ENCODE results near the gene COPS4. TPM values are rescaled to one million over a fixed set of nuclear protein-coding genes. Genes with fewer than 3 reads are reported as not detected.

COPS4 gene
- total RNA-seq, result 32.0 and 38.0 TPM in 2 replicates

GRCh38 chr4:83034630-83035494, at the start of gene COPS4:
COPS4 (plus strand) TSS chr4:83035183; CDS start chr4:83035225, 42 bp downstream.

GRCh38 chr4:83010522-83011318, 24.3 kb upstream of the COPS4 start, which contains the start of gene LIN54:
LIN54 (minus strand) TSS chr4:83010823; CDS start chr4:82984844, 25,979 bp downstream.

DNA sequence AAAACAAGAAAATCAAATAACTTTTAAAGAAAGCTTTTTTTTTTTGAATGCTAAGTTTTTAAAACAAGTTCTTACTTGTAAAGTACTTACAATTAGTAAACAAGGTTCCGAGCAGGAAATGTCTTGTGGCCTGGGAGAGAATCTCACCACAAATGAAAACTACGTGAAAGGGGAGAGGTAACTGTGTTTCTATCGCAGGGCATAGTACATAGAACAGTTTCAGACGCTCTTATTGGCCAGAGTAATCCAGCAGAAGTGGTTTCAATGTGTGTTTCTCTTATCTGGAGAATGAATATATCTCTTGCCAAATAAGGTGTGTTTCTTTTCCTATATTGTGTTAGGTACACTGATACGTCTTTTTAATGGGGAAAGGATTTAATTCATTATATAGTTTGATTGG, 79.6 kb downstream of the COPS4 start, which contains the start of gene PLAC8:
TSS of gene PLAC8 (minus strand) at position 154 of the 400 bp plus-strand sequence. CDS start 6,808 bp downstream, outside the sequence.

Other genes with a start within 250 kb of the COPS4 start
- 13.9 and 16.8 TPM in 2 replicates for gene SCD5, start 236.4 kb upstream of the COPS4 start, total RNA-seq
- gene SEC31A, start 144.0 kb upstream of the COPS4 start, total RNA-seq, result 230 and 234 TPM in 2 replicates
- 1.6 and 3.2 TPM in 2 replicates for gene THAP9, start 134.4 kb upstream of the COPS4 start, total RNA-seq
- 4.4 and 11.0 TPM in 2 replicates for gene LIN54, start 24.4 kb upstream of the COPS4 start, total RNA-seq
- 0.17 TPM in 1 of 2 replicates, not detected in the other for gene PLAC8, start 79.5 kb downstream of the COPS4 start, total RNA-seq
- 11.7 and 14.6 TPM in 2 replicates for gene COQ2, start 249.6 kb downstream of the COPS4 start, total RNA-seq

Data from pericardium fibroblast (primary cell).